GM19238 (cell line): ENCODE data around the gene ATP2B2.
A peak's percentile ranks its signal among the peaks of the same experiment; 100 is the strongest.

Experiments used
- DNase-seq: peaks from one replicate; pipeline ENCODE4 v3.0.0; 2011; ENCODE audit warnings: low spot score; ENCODE audit not compliant: insufficient read length

The ATP2B2 gene

GRCh38 chr3:10470120-10471053 is 35.0 kb downstream of the ATP2B2 start:
- no peak for DNase-seq

GRCh38 chr3:10469441-10470119 is 35.8 kb downstream of the ATP2B2 start:
- no peak for DNase-seq

GRCh38 chr3:10468613-10469354 is 36.6 kb downstream of the ATP2B2 start:
- DNase-seq = no peak

- no peak for DNase-seq
Observed at GRCh38 chr3:10467904-10468612, 37.3 kb downstream of the ATP2B2 start.

GRCh38 chr3:10467204-10467603 is 38.2 kb downstream of the ATP2B2 start:
- DNase-seq = no peak

- no peak for DNase-seq
Observed at GRCh38 chr3:10466186-10466585, 39.2 kb downstream of the ATP2B2 start.

- DNase-seq = no peak
Observed at GRCh38 chr3:10465161-10465560, 40.2 kb downstream of the ATP2B2 start.

- DNase-seq = no peak
Observed at GRCh38 chr3:10463533-10464434, 41.6 kb downstream of the ATP2B2 start.

GRCh38 chr3:10462641-10463532 is 42.5 kb downstream of the ATP2B2 start:
- no peak for DNase-seq

- DNase-seq = no peak
Observed at GRCh38 chr3:10460951-10461545, 44.3 kb downstream of the ATP2B2 start.

GRCh38 chr3:10459954-10460754 is 45.2 kb downstream of the ATP2B2 start:
- peak; percentile 45 for DNase-seq

- no peak for DNase-seq
Observed at GRCh38 chr3:10457560-10457959, 47.8 kb downstream of the ATP2B2 start.

- no peak for DNase-seq
Observed at GRCh38 chr3:10456981-10457380, 48.4 kb downstream of the ATP2B2 start.

GRCh38 chr3:10455545-10455914 is 49.9 kb downstream of the ATP2B2 start:
- DNase-seq = no peak

- no peak for DNase-seq
Observed at GRCh38 chr3:10454907-10455544, 50.4 kb downstream of the ATP2B2 start.

- no peak for DNase-seq
Observed at GRCh38 chr3:10453431-10454163, 51.8 kb downstream of the ATP2B2 start.
